Type B pancreatic cell (in vitro differentiated cells): ENCODE results near the gene TENM4. TPM values are rescaled to one million over a fixed set of nuclear protein-coding genes. Genes with fewer than 3 reads are reported as not detected.

Source experiments
- DNase-seq: peaks from one replicate; pipeline ENCODE4 v3.0.0; 2021; ENCODE audit warnings: mixed read lengths; ENCODE audit not compliant: unreplicated experiment; ENCODE audit errors: extremely low spot score
- H3K27ac Mint-ChIP-seq: 2 replicates; pipeline ENCODE4 v1.8.0; 2021; ENCODE audit warnings: mild to moderate bottlenecking, mixed read lengths
- H3K27me3 Mint-ChIP-seq: 2 replicates; pipeline ENCODE4 v1.8.0; 2021; ENCODE audit warnings: mixed read lengths
- H3K36me3 Mint-ChIP-seq: 2 replicates; pipeline ENCODE4 v1.8.0; 2021; ENCODE audit warnings: mixed read lengths
- H3K4me1 Mint-ChIP-seq: one replicate; pipeline ENCODE4 v1.8.0; 2021; ENCODE audit warnings: mixed read lengths; ENCODE audit not compliant: unreplicated experiment
- H3K4me3 Mint-ChIP-seq: 2 replicates; pipeline ENCODE4 v1.8.0; 2021; ENCODE audit warnings: mild to moderate bottlenecking, mixed read lengths
- H3K9me3 Mint-ChIP-seq: 2 replicates; pipeline ENCODE4 v1.8.0; 2021; ENCODE audit warnings: mixed read lengths
- total RNA-seq: library from RNA; stranded (reverse); gene quantifications from 2 replicates; pipeline ENCODE4 v1.2.1, GENCODE V29; 2021; ENCODE audit warnings: low replicate concordance
- TF ChIP-seq, protein P1 (sequence below): fragments of 200-600 bp; sonication (generic); conservative IDR thresholded peaks from 2 replicates; pipeline ENCODE4 v1.5.0; 2021; ENCODE audit warnings: antibody characterized with exemption, mild to moderate bottlenecking

The TENM4 gene
- total RNA-seq, 1 donor from 2014 or later, result 156 TPM

DNA sequence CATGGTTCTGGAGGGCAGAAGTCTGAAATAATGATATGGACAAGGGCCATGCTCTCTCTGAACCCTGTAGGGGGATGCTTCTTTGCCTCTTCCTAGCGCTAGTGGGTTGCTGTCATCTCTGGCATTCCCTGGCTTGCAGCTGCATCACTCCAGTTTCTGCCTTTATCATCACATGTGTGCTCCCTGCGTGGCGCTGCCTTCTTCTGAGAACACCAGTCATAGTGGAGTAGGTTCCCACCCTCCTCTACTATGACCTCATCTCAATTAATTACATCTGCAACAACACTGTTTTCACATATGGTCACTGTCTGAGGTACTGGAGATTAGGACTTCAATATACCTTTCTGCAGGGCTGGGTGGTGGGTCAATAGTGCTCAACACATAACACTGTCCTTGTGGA lies 463.8 kb downstream of the TENM4 start:
- Mint-ChIP-seq H3K9me3 (no peaks in the 10 kb centered on the region), H3K36me3 (peaks cover 6% of the 10 kb centered on the region), H3K4me3 (no peak overlapping the region), H3K4me1 (peaks cover 7% of the 10 kb centered on the region), H3K27me3 (no peaks in the 10 kb centered on the region), H3K27ac (no peak overlapping the region)
- TF ChIP-seq, protein P1, sequence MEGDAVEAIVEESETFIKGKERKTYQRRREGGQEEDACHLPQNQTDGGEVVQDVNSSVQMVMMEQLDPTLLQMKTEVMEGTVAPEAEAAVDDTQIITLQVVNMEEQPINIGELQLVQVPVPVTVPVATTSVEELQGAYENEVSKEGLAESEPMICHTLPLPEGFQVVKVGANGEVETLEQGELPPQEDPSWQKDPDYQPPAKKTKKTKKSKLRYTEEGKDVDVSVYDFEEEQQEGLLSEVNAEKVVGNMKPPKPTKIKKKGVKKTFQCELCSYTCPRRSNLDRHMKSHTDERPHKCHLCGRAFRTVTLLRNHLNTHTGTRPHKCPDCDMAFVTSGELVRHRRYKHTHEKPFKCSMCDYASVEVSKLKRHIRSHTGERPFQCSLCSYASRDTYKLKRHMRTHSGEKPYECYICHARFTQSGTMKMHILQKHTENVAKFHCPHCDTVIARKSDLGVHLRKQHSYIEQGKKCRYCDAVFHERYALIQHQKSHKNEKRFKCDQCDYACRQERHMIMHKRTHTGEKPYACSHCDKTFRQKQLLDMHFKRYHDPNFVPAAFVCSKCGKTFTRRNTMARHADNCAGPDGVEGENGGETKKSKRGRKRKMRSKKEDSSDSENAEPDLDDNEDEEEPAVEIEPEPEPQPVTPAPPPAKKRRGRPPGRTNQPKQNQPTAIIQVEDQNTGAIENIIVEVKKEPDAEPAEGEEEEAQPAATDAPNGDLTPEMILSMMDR, result no peak
- DNase-seq, result no peak

DNA sequence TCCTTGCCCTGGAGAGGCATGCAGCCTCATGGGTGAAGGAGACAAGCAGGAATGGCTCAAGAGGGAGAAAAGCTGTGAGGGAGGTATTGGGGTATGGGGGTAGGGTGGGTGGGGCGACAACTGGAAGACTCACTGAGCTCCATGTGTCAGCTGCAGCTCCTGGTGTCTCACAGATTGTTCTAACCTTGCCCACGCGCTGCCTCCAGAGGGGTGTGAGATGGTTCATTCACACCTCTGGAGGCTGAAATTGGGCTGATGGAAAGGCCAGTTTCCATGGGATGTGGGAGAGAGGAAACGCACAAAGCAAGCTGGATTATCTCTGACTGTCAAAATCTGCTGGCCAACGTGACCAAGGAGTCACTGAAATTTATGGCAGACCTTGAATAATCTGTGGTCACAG lies 465.7 kb downstream of the TENM4 start:
- Mint-ChIP-seq H3K4me1 (peaks cover 7% of the 10 kb centered on the region), H3K9me3 (no peaks in the 10 kb centered on the region), H3K27me3 (no peaks in the 10 kb centered on the region), H3K36me3 (peaks cover 6% of the 10 kb centered on the region), H3K27ac (no peak overlapping the region), H3K4me3 (no peak overlapping the region)
- DNase-seq, result no peak
- TF ChIP-seq, protein P1, result no peak

DNA sequence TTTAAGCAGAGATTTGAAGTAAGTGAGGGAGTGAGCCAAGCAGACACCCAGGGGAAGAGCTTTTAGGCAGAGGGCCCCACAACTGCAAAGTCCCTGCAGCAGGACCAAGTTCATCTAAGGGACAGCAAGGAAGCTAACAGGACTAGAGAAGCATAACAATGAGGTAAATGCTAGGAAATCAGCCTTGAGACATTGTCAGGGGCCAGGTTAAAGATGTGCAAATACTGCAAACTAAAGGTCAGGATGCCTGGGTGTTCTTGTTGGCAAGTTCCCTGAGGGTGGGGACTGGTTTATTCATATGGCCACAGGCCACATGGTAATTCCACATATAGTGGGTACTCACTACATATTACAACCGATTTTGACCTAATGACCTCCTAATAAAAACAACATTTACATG lies 467.0 kb downstream of the TENM4 start:
- DNase-seq, result no peak
- H3K27me3 Mint-ChIP-seq, result no peaks in the 10 kb centered on the region
- H3K36me3 Mint-ChIP-seq, result peaks cover 6% of the 10 kb centered on the region
- TF ChIP-seq, protein P1, result no peak
- no peaks in the 10 kb centered on the region for H3K9me3 Mint-ChIP-seq
- no peak overlapping the region for H3K4me3 Mint-ChIP-seq
- peaks cover 7% of the 10 kb centered on the region for H3K4me1 Mint-ChIP-seq
- no peak overlapping the region for H3K27ac Mint-ChIP-seq

GRCh38 chr11:78972590-78972989 lies 468.2 kb downstream of the TENM4 start:
- TF ChIP-seq, protein P1, result no peak
- no peak overlapping the region for H3K27ac Mint-ChIP-seq
- H3K27me3 Mint-ChIP-seq, result no peaks in the 10 kb centered on the region
- DNase-seq, result no peak
- no peaks in the 10 kb centered on the region for H3K9me3 Mint-ChIP-seq
- peaks cover 7% of the 10 kb centered on the region for H3K4me1 Mint-ChIP-seq
- H3K36me3 Mint-ChIP-seq, result no peaks in the 10 kb centered on the region
- H3K4me3 Mint-ChIP-seq, result no peak overlapping the region

DNA sequence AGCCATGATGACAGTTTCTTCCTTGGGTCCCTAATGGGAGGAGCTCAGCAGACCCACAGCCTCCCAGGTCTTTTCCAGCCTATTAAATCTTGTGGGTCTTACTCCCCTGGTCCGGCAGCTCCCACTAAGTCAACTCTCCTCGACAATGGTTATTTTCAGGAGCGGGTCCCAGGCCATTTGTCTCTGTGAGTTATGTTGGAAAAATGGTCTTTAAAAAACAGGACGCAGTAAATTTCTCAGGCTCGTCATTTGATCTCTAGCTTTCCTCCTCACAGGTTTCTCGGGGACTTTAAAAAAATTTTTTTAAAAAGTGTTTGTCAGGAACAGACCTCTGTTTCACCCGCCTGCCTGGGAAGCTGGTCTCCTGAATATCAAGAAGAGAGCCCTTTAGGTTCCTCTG lies 468.7 kb downstream of the TENM4 start:
- no peak for DNase-seq
- Mint-ChIP-seq H3K27me3 (no peaks in the 10 kb centered on the region), H3K4me3 (no peak overlapping the region), H3K36me3 (no peaks in the 10 kb centered on the region), H3K27ac (no peak overlapping the region), H3K9me3 (no peaks in the 10 kb centered on the region), H3K4me1 (peaks cover 7% of the 10 kb centered on the region)
- TF ChIP-seq, protein P1, result no peak

GRCh38 chr11:78967811-78968210 lies 473.0 kb downstream of the TENM4 start:
- Mint-ChIP-seq H3K9me3 (no peaks in the 10 kb centered on the region), H3K27ac (no peak overlapping the region), H3K36me3 (no peaks in the 10 kb centered on the region), H3K27me3 (no peaks in the 10 kb centered on the region), H3K4me3 (no peak overlapping the region), H3K4me1 (peaks cover 31% of the 10 kb centered on the region)
- TF ChIP-seq, protein P1, result no peak
- no peak for DNase-seq
